ENCODE data around the gene PAWR.
"Not testable (repeated sequence)": the region's sequence is repeated elsewhere in the genome, so short reads cannot be mapped to it uniquely, and the experiment has no call there.

Gene PAWR

GRCh38 chr12:79687711-79688260 is 3.0 kb downstream of the PAWR start:
- no peak for DNase-seq (ENCODE audit: low read depth in 2 of 2)

GRCh38 chr12:79686171-79686570 is 4.6 kb downstream of the PAWR start:
- DNase-seq (ENCODE audit: low read depth in 2 of 2), result no peak

- DNase-seq (ENCODE audit: low read depth in 2 of 2), result no peak
Measured at GRCh38 chr12:79685068-79685467, 5.7 kb downstream of the PAWR start.

- not testable (repeated sequence) for DNase-seq (ENCODE audit: low read depth in 2 of 2)
Measured at GRCh38 chr12:79684338-79684737, 6.4 kb downstream of the PAWR start.

GRCh38 chr12:79682593-79682992 is 8.2 kb downstream of the PAWR start:
- DNase-seq (ENCODE audit: low read depth in 2 of 2), result no peak

GRCh38 chr12:79681008-79681590 is 9.7 kb downstream of the PAWR start:
- no peak for DNase-seq (ENCODE audit: low read depth in 2 of 2)

GRCh38 chr12:79680051-79680450 is 10.7 kb downstream of the PAWR start:
- no peak for DNase-seq (ENCODE audit: low read depth in 2 of 2)

- no peak for DNase-seq (ENCODE audit: low read depth in 2 of 2)
Measured at GRCh38 chr12:79678306-79678705, 12.5 kb downstream of the PAWR start.

GRCh38 chr12:79677672-79678071 is 13.1 kb downstream of the PAWR start:
- no peak for DNase-seq (ENCODE audit: low read depth in 2 of 2)

GRCh38 chr12:79676579-79676978 is 14.2 kb downstream of the PAWR start:
- no peak for DNase-seq (ENCODE audit: low read depth in 2 of 2)

GRCh38 chr12:79674629-79675028 is 16.1 kb downstream of the PAWR start:
- DNase-seq (ENCODE audit: low read depth in 2 of 2), result no peak

- DNase-seq (ENCODE audit: low read depth in 2 of 2), result no peak
Measured at GRCh38 chr12:79673354-79673753, 17.4 kb downstream of the PAWR start.

GRCh38 chr12:79668113-79668512 is 22.7 kb downstream of the PAWR start:
- no peak for DNase-seq (ENCODE audit: low read depth in 2 of 2)

GRCh38 chr12:79665212-79665887 is 25.4 kb downstream of the PAWR start:
- DNase-seq (ENCODE audit: low read depth in 2 of 2), result no peak

GRCh38 chr12:79664518-79664917 is 26.2 kb downstream of the PAWR start:
- no peak for DNase-seq (ENCODE audit: low read depth in 2 of 2)

- no peak for DNase-seq (ENCODE audit: low read depth in 2 of 2)
Measured at GRCh38 chr12:79662046-79662811, 28.5 kb downstream of the PAWR start.

- DNase-seq (ENCODE audit: low read depth in 2 of 2), result no peak
Measured at GRCh38 chr12:79661629-79662028, 29.1 kb downstream of the PAWR start.

- DNase-seq (ENCODE audit: low read depth in 2 of 2), result no peak
Measured at GRCh38 chr12:79659961-79660431, 30.8 kb downstream of the PAWR start.

- no peak for DNase-seq (ENCODE audit: low read depth in 2 of 2)
Measured at GRCh38 chr12:79658221-79658620, 32.5 kb downstream of the PAWR start.

GRCh38 chr12:79657136-79657535 is 33.6 kb downstream of the PAWR start:
- DNase-seq (ENCODE audit: low read depth in 2 of 2), result no peak

GRCh38 chr12:79655036-79655435 is 35.7 kb downstream of the PAWR start:
- DNase-seq (ENCODE audit: low read depth in 2 of 2), result no peak

- no peak for DNase-seq (ENCODE audit: low read depth in 2 of 2)
Measured at GRCh38 chr12:79652521-79652920, 38.2 kb downstream of the PAWR start.

- no peak for DNase-seq (ENCODE audit: low read depth in 2 of 2)
Measured at GRCh38 chr12:79650440-79650839, 40.3 kb downstream of the PAWR start.
